ENCODE results near the gene PERM1. TPM values are rescaled to one million over a fixed set of nuclear protein-coding genes. Genes with fewer than 3 reads are reported as not detected.

The PERM1 gene
- total RNA-seq, 1 experiment from 2014 or later: 1.5 TPM

DNA sequence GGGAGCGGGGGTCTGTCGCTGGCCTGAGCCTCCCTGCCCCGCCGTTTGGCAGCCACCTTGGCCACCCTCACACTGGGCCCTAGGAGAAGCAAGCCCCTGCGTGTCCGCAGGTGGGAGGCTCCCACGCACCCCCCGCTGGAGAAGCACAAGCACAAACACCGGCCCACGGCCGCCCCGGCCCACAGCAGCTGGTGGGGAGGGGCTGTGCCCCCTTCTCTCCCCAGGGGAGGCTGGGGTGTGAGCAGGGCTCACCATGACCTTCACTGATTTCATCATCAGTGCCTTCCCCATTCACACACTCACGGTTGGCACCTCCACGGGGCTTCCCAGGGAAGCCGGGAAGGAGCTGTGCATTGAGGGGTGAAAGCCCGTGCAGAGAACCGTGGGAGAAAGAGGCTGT, 45.9 kb upstream of the PERM1 start:
- no peak for TF ChIP-seq REST (IDR thresholded peaks at IDR 0.05; ENCODE audit: insufficient read depth in 1 of 2, low read depth in 2 of 2, low read length in 1 of 2)
- TF ChIP-seq TCF7L2 (IDR thresholded peaks at IDR 0.05; ENCODE audit: low read depth, low read length): no peak
- TF ChIP-seq POLR2AphosphoS5 (IDR thresholded peaks at IDR 0.05; ENCODE audit: low read depth, low read length): no peak
- TF ChIP-seq, protein P1, sequence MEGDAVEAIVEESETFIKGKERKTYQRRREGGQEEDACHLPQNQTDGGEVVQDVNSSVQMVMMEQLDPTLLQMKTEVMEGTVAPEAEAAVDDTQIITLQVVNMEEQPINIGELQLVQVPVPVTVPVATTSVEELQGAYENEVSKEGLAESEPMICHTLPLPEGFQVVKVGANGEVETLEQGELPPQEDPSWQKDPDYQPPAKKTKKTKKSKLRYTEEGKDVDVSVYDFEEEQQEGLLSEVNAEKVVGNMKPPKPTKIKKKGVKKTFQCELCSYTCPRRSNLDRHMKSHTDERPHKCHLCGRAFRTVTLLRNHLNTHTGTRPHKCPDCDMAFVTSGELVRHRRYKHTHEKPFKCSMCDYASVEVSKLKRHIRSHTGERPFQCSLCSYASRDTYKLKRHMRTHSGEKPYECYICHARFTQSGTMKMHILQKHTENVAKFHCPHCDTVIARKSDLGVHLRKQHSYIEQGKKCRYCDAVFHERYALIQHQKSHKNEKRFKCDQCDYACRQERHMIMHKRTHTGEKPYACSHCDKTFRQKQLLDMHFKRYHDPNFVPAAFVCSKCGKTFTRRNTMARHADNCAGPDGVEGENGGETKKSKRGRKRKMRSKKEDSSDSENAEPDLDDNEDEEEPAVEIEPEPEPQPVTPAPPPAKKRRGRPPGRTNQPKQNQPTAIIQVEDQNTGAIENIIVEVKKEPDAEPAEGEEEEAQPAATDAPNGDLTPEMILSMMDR (IDR thresholded peaks at IDR 0.05): no peak
- TF ChIP-seq SIN3A (IDR thresholded peaks at IDR 0.05; ENCODE audit: borderline replicate concordance, insufficient read depth, low read depth, low read length): no peak
- no TSS peak for BruUV-seq (replicated peaks)
- Histone ChIP-seq H3K9me3 (ENCODE audit: control insufficient read depth, insufficient read depth, low read depth, low read length) (no peaks in the 10 kb centered on the region), H3K27me3 (ENCODE audit: control insufficient read depth, insufficient read depth, low read length) (no peaks in the 10 kb centered on the region), H3K27ac (ENCODE audit: low read length) (no peak overlapping the region), H3K36me3 (ENCODE audit: control insufficient read depth, insufficient read depth, low read length) (no peaks in the 10 kb centered on the region), H3K4me3 (ENCODE audit: low read depth in 2 of 2, low read length in 2 of 2) (no peak overlapping the region), H3K4me1 (ENCODE audit: control insufficient read depth, insufficient read depth, low read length) (peaks cover 25% of the 10 kb centered on the region)
- DNase-seq (ENCODE audit: low read depth, low spot score) (no peak), ATAC-seq (no peak)
- CTCF ChIA-PET: no interaction called here
- POLR2A ChIA-PET: no interaction called here
- intact Hi-C loops (cut with micrococcal nuclease; ENCODE audit: unreplicated experiment) (no loop called here), in situ Hi-C loops (cut with HindIII; ENCODE audit: low pct_unique_long_range_greater_than_20kb, low sequenced_read_pairs) (no loop called here)

- Histone ChIP-seq H3K4me3 (ENCODE audit: low read depth in 2 of 2, low read length in 2 of 2) (no peak overlapping the region), H3K27me3 (ENCODE audit: control insufficient read depth, insufficient read depth, low read length) (no peaks in the 10 kb centered on the region), H3K36me3 (ENCODE audit: control insufficient read depth, insufficient read depth, low read length) (no peaks in the 10 kb centered on the region), H3K9me3 (ENCODE audit: control insufficient read depth, insufficient read depth, low read depth, low read length) (no peaks in the 10 kb centered on the region), H3K27ac (ENCODE audit: low read length) (no peak overlapping the region), H3K4me1 (ENCODE audit: control insufficient read depth, insufficient read depth, low read length) (peaks cover 35% of the 10 kb centered on the region)
- DNase-seq (ENCODE audit: low read depth, low spot score) (no peak), ATAC-seq (no peak)
- intact Hi-C loops (cut with micrococcal nuclease; ENCODE audit: unreplicated experiment) (no loop called here), in situ Hi-C loops (cut with HindIII; ENCODE audit: low pct_unique_long_range_greater_than_20kb, low sequenced_read_pairs) (no loop called here)
- ChIA-PET CTCF (no interaction called here), POLR2A (no interaction called here)
- no TSS peak for BruUV-seq (replicated peaks)
- TF ChIP-seq REST (IDR thresholded peaks at IDR 0.05; ENCODE audit: insufficient read depth in 1 of 2, low read depth in 2 of 2, low read length in 1 of 2): no peak
- TF ChIP-seq, protein P1 (IDR thresholded peaks at IDR 0.05): no peak
- TF ChIP-seq SIN3A (IDR thresholded peaks at IDR 0.05; ENCODE audit: borderline replicate concordance, insufficient read depth, low read depth, low read length): no peak
- no peak for TF ChIP-seq POLR2AphosphoS5 (IDR thresholded peaks at IDR 0.05; ENCODE audit: low read depth, low read length)
- no peak for TF ChIP-seq TCF7L2 (IDR thresholded peaks at IDR 0.05; ENCODE audit: low read depth, low read length)
Observed at GRCh38 chr1:1026599-1027413, 44.9 kb upstream of the PERM1 start.

Data from Panc1 (cell line).